HG02678 (cell line): ENCODE measurements around the gene DCDC1.

Source experiments
- ATAC-seq: cut with Tn5 transposase; IDR thresholded peaks from one replicate; pipeline ENCODE4 v1.9.1; 2021; ENCODE audit warnings: mild to moderate bottlenecking, moderate library complexity; ENCODE audit not compliant: unreplicated experiment

The DCDC1 gene

DNA sequence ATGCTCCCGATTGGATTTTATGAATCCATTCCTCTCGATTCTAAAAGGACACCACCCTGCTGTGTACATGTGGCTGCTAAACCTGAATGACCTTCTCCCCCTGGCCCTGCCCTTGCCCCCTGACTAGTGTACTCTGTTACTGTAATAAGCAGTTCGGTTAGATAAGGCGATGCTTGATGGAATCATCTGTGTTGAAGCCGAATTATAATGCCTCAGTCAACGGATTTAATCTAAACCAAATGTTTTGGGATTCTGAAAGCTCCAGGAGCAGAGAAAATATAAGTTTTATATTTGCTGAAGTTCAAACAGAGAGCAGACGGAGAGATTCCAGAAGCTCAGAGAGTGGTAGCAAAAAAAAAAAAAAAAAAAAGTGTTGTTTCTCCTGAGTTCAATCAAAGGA is 508.0 kb downstream of the DCDC1 start:
- ATAC-seq: no peak

DNA sequence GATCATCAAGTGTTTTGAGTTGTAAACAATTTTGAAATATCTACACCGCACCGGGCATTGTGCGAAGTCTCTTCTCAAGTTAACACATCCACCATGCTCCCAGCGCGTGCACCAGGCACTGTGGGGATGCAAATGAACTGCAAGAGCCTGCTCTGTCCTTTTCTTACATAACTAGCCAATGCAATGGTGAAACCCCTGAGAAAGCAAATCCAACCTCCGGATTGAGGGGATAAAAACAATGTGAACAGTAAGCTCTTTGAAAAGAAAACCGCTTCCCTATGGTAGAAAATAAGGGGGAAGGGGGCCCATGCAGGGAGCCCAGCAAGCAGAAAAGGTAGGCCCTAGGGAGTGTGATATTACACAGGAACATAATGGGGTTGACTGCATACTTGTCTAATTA is 508.5 kb downstream of the DCDC1 start:
- ATAC-seq: no peak

DNA sequence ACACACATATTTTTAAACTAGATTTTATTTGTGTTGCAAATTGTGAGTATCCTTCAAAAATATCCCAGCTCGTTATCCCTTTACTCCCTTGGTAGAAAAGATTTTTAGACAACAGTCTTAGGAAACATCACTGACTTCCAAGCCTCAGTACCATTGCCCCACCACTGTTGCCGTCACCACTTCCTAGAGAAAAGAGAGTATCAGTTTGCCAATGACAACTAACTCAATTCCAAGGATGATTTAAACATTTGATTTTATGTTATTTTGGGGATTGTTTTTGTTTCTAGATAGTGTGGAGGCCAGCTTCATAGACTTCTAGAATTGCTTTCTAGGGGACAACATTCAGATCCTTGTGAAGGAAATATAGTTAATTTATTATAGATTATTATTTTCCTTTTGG is 509.4 kb downstream of the DCDC1 start:
- ATAC-seq: no peak

DNA sequence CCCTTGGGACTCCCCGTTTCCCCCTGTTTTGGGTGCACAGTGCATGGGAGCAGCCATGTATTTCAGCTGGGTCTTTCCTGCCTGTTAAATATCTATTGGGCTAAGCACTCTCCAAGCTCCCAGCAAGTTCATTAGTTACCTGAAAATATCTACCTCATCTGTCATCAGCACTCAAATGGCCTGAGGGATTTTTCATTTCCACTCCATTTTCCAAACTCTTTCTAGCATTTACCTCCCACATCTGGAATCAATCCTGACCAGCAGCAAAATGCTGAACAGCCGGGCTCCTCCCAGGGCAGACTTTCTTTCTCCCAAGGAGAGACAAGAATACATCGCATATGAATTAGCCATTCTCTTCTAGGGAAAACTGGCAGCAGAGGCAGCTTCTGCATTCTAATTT is 509.9 kb downstream of the DCDC1 start:
- no peak for ATAC-seq

DNA sequence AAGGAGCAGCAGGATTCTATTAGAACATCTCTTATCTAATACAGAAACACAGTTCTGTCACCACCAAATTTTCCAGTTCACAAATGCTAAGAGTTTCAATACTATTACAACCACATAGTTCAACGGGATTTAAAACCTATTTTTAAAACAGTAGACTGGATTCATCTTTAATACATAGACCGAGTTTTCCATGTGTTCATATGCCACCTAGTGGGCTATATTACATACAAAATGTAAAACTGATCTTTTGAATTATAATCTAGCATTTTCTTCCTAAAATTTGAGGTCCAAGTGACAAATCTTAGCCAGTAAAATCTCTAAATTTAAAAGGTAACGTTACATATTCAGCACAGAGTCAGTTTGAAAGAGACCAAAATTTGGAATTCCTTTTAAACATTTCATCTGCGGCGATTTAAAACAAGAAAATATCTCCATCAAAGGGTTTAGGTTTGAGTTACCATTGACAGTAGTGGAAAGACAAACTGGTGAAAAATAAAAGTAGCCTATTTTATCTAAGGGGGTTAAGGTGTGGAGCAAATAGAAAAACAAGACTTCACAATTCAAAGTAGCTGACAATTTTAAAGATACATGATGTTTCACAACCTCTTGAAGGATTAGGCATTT is 514.0 kb downstream of the DCDC1 start:
- ATAC-seq: no peak

DNA sequence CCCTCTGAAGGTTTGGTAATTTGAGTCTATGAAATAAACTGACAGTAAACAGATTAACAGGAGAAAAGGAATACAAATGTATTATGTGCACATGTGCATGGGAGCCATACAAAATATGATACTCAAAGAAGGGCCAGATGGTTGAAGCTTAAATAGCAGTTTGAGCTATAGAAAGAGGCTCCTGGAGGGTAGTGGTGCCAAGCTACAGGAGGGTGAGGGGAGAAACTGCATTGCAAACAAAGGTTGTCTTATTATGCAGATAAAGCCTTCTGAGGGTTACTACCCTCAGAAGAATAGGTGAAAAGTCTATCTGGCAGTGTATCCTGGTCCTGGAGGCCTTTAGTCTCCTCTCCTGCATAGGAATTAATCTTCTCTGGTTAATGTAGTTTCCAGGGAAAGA is 516.1 kb downstream of the DCDC1 start:
- no peak for ATAC-seq

DNA sequence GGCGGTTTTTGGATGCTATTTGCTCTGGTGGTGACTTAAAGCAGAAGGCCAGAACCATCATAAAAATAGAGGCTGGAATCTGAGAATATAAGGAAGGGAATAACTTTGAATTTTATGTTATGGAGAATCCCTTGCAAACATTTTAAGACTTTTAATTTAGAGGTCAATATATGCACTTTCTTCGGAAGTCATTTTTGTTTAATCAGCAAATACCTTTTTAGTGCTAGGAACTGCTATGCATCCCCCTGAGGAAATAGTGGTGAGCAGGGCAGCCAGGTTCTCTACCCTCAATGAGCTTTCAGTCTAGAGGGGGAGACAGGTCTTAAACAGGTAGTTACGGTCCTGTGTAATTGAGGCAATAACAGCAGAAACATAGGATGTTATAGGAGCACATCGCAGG is 516.9 kb downstream of the DCDC1 start:
- no peak for ATAC-seq

DNA sequence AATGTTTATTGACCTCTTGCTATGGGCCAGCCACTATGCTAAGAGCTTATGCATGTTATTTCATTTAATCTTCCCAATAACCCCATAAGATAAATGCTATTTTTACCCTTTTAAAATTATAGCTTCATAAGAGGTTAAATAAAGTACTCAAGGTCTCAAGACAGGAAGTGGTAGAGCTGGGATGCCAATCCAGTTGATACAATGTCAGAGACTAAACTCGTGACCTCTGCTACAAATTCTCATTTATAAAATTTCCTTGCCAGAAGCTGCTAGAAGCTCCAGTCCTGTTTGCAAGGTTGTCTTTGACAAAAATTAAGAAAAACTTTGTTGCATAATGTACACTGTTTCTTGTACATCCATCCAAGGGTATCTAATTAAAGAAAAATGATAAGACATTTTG is 517.4 kb downstream of the DCDC1 start:
- ATAC-seq: no peak

DNA sequence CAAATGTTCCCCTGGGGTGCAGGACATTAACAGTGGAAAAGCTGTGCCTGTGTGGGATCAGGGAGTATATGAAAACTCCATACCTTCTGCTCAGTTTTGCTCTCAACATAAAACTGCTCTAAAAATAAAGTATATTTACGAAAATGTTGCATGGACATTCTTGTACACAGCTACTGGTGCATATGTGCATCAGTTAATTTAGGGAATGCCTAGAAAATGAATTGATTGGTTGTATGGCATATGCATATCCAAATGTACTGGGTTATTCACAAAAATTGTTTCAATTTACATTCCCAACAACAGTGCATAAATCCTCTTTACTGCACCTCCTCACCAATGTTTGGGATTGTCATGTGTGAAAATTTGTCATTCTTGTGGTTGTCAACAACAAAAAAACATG is 532.3 kb downstream of the DCDC1 start:
- ATAC-seq: no peak

DNA sequence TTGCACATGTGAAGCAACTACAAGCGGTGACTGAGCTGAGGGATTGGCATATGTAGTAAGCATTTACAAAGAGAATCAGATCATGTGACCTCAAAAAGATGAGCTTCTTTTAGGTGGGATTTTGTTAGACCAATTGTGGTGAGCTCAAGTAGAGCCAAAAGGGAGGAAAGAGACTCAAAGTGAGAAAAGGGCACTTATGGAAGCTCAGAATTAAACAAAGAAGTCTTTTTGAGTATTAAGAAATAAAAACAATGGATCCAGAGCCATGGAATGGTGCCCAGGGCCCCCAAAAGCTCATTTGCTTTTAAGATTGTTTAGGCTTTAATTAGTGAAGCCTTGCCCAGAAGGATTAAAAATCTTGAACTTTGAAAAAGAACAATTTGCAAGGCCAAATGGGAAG is 536.7 kb downstream of the DCDC1 start:
- no peak for ATAC-seq

DNA sequence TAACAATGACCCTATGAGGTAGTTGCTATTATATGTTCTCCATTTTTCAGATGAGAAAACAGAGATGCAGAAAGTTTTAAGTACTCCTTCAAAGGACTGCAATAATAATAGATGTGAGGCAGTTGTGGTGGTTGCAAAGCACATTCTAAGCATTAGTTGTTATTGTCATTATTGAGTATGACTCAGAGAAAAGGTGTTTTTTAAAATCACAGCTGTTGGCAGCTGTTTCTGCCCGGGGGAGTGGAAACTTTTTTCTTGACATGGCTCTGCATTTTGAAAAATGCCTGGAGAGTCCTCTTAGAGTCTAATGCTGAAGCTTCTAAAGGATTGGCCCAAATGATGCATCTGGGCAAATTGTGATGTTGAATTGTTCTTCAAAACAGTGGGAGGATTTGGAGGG is 538.9 kb downstream of the DCDC1 start:
- no peak for ATAC-seq

DNA sequence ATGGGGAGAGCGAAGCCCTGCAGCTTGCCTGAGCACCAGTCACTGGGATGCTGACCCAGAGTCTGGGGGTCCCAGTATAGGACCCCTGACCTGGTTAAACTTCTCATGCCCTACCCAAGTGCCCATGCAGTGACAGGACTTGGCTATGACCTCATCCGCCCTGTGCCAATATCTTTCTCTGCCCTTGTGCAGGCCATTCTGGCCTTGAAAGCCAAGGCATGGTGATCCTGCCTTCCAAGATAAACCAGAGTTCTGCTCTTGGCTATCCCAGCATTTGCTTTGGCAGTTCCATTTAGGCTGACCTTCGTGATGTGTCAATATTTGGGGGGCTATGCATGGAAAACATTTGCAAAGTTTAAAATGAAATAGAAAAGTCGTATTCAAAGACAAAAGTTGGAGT is 542.6 kb downstream of the DCDC1 start:
- no peak for ATAC-seq

DNA sequence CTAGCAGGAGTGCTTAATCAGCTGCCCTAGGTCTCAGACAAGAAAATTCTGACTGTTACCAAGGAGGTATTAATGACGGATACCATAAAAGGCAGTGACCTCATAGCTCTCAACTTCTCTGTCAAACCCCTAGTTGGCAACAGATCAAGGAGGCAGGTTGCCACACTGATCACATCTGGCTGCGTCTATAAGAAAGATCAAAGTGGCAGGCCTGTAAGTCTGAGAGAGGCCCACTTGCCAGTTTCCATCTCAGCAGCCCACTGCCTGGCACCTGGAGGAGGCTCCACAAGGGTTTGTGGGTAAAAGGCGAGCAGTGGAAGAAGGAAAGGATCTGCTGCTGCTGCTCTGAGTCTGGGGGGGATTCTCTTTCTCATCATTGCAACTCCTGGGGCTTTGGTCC is 543.8 kb downstream of the DCDC1 start:
- no peak for ATAC-seq

DNA sequence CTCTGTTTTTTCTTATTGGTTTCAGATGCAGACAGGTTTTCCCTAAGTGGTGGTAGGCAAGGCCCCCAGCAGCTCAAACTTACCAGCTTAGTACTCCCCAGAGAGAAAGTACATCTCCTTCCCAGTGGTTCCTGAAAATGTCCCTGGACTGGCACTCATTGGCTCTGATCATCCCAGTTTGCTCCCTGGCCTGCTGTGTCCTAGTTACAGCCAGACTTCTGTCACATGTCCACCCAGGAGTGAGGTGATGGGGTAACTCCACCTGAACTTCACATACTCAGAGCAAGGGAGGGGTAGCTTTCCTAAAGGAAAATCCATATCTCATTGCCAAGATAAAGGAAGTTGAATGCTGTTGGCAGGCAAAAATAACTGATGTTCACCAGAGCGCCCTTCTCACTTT is 546.4 kb downstream of the DCDC1 start:
- no peak for ATAC-seq

DNA sequence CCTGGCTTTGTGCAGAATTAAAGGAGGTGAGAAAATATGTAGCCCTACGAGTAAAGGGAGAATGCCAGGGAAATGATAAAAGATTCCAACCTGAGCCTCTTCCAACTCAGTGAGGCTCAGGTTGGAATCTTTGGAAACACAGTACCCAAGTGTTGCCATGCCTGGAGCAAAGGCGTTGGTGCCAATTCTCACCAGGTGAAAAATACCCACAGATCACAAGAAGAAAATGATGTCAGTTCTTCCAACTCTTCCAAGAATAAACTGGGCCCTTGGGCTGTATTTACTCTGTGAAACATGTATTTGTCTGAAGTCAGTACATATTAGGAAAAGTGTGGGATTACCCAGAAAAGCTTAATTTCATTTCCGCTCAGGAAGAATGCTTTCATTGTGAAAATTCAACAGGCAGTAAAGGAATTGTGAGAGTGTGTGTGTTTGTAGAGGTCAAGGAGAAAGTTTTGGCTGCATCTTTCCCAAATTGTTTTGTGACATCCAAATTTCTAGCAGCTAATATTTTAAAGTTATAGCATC is 548.0 kb downstream of the DCDC1 start:
- ATAC-seq: no peak

DNA sequence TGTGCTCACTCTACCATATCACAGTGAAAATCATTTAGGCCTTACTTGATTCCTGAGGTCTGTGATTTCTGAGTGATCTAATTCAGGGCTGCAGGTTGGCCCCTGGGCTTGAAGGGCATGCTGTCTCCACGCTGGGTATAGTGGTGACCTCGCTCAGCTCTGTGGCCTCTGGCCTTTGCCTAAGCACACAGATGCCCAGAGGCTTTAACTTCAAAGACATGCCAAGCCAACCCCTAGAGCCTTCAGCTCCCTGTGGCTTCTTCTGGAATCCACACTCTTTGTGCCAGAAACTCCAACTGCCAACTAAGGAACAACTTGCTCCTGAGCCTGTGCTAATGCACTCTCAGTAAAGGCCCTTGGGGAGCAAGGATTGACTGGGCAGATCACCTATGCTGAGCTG is 550.8 kb downstream of the DCDC1 start:
- ATAC-seq: no peak

DNA sequence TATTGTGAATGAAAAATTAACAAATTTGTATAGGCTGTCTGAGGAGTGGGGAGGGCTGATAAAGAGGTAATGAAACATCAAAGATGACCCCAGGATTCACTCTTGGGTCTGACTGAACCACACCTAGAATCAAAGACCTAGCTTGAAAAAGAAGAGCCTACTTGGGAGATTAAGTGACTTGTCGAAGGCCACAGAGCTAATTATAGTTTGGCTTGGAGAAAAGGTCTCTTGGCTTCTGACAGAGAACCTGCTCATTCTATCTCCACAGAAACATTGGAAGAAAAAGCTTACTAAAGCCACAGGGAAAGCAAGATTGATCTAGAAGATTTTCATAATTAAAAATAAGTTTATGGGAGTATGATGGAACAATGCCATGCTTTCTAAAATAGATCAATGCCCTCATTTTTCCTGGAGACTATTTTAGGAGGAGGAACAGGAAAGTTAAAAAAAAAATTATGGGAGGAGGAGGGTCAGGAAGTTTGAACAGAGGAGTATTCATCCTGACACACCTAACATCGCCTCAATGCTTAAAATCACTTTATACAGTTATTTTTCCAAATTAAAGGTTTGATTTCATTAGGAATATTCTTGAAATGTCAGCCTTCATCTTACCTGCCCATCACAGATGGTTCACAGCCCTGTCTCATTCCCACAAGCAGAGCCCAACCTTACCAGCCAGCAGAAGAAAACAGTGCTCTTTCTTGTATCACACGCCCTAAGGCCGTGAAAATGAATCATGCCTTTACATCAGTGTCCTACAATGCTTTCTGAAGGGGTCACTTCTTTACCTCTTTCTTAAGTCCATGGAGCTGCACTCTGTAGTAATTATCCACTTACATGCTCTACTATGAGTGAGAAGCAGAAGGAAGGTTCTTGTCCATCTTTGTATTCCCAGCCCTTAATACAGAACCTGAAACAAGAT is 552.3 kb downstream of the DCDC1 start:
- no peak for ATAC-seq

DNA sequence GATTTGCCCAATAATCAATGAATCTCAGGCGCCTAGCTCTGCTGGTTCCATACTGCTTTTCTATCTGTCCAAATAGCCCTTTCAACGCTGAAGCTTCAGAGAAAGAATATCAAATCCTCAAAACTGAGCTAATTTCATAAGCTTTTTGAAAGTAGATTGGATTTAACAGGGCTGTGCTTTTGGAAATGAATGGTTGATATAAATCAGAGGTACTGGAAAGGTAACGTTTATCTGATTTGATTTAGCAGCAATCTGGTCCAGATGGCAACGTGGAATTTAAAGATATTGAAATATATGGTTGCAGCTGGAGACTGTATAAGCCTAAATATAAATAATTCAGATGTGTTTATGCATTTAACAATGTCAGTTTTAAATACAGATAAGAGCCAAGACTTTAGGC is 553.9 kb downstream of the DCDC1 start:
- ATAC-seq: no peak

DNA sequence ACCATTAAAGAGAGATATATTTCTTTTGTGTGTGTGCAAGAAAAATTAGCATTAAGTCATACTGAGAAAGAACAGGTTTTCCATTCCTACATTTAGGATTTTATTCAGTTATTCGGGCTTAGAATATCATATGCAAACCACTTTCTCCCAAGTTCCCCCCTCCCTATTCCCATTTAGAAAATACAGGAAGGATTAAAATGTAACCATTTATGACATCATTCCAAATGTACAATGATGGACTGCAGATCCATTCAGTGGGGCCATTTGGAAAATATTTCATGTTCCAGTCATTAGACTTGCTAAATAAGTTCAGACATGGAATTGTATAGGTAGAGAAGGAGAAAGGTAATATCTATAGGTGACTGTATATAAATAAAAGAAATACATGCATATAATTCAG is 554.8 kb downstream of the DCDC1 start:
- ATAC-seq: no peak
